Stimulated activated CD8-positive, alpha-beta memory T cell treated with anti-CD3 and anti-CD28 coated beads, Interleukin-4, amount 100 ng/mL, for 24 hours (primary cell): Measurements from ENCODE around the gene CITED2.
"Not testable (repeated sequence)": the region's sequence is repeated elsewhere in the genome, so short reads cannot be mapped to it uniquely, and the experiment has no call there.

Experiments used
- DNase-seq: peaks from one replicate; pipeline ENCODE4 v3.0.0-alpha.2; 2020; ENCODE audit warnings: low read depth

The CITED2 gene

DNA sequence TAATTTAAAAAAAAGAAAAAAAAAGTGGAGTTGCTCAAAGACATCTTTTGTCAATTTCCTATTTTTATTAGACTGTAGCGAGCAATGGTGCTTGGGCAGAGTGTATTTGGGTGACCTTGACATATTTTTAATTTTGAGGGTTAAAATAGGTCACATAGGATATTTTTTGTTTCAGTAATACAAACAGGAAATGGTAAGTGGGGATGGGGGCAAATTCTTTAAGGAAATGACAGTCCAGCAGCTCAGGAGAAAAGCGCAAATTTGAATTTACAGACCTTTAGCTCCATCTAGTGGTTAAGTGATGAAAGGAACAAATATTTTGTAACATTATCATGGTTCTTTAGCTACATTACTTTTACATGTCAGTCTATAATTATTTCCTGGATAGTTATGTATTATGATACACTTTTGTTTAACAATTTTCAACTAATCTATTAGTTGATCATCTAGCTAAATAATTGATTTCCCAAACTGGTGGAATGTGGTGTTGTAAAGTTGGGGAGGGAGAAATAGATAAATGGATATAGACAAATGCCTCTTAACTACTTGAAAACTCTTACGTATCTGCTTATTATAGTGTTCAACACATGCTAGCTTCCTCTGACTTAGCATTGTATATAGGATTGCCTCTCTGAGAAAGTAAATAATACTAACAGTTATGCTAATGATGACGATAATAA lies 10.0 kb downstream of the CITED2 start:
- DNase-seq = no peak

DNA sequence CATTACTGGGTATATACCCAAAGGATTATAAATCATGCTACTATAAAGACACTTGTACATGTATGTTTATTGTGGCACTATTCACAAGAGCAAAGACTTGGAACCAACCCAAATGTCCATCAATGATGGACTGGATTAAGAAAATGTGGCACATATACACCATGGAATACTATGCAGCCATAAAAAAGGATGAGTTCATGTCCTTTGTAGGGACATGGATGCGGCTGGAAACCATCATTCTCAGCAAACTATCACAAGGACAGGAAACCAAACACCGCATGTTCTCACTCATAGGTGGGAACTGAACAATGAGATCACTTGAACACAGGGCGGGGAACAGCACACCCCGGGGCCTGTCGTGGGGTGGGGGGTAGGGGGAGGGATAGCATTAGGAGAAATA lies 10.7 kb downstream of the CITED2 start:
- not testable (repeated sequence) for DNase-seq

DNA sequence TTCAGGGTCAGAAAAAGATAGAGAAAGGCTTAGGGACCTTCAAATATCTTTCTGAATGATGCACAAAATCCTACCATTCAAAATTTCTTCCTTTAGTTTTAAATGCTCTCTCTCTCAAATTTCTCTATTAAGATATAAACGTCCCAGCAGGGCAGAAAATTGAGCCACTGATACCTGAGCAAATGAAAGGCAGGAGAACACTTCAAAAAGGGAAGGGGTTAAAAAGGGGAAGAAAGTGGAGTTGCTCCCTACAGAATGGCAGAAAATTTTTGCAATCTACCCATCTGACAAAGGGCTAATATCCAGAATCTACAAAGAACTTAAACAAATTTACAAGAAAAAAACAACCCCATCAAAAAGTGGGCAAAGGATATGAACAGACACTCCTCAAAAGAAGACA lies 11.3 kb downstream of the CITED2 start:
- DNase-seq = not testable (repeated sequence)

- DNase-seq = no peak
Measured at GRCh38 chr6:139361211-139361610, 13.2 kb downstream of the CITED2 start.

DNA sequence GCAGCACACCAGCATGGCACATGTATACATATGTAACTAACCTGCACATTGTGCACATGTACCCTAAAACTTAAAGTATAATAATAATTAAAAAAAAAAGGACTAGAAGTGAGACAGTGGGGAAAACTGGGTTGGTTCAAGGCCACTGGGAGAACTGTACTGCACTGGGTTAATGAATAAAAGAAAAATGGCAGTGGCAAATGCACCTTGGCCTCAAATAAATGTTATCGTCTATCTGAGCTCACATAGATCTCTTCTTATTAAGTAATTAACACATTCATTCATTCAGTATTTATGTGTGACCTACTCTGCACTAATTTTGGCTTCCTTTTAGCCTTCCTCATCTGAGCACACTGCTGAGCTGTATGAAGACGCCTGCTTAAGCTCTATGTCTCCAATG lies 17.5 kb downstream of the CITED2 start:
- DNase-seq = no peak

DNA sequence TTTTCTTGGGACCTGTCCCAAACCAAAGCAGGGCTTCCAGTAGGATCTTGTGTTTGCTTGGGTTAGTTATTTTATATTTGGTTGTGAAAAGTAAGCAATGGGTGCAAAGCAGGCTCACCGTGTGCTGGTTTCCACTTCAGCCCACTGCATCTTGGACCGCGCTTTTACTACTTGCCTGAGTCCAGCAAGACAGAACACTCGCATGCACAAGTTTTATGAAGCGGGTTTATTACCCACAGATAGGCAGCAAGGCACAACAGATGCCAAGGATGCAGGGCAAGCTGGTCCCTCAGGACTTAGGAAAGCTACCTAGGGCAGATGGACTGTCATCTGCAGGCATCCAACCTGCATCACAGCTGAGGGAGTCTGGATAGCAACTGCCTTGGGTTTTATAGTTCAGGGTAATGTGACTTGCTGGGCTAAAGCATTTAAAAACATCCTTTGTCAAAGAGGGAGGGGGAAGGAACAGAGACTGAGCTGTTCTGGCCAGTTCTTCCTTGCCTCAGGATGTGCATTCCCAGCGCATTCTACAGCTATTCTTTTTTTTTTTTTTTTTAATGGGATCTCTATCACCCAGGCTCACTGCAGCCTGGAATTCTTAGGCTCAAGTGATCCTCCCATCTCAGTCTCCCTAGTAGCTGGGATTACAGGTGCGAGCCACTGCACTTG lies 18.5 kb downstream of the CITED2 start:
- DNase-seq = no peak

GRCh38 chr6:139355172-139355571 lies 19.3 kb downstream of the CITED2 start:
- no peak for DNase-seq

GRCh38 chr6:139354189-139354588 lies 20.3 kb downstream of the CITED2 start:
- DNase-seq = no peak

GRCh38 chr6:139349464-139350020 lies 24.9 kb downstream of the CITED2 start:
- no peak for DNase-seq

- DNase-seq = no peak
Measured at GRCh38 chr6:139346392-139346791, 28.1 kb downstream of the CITED2 start.

DNA sequence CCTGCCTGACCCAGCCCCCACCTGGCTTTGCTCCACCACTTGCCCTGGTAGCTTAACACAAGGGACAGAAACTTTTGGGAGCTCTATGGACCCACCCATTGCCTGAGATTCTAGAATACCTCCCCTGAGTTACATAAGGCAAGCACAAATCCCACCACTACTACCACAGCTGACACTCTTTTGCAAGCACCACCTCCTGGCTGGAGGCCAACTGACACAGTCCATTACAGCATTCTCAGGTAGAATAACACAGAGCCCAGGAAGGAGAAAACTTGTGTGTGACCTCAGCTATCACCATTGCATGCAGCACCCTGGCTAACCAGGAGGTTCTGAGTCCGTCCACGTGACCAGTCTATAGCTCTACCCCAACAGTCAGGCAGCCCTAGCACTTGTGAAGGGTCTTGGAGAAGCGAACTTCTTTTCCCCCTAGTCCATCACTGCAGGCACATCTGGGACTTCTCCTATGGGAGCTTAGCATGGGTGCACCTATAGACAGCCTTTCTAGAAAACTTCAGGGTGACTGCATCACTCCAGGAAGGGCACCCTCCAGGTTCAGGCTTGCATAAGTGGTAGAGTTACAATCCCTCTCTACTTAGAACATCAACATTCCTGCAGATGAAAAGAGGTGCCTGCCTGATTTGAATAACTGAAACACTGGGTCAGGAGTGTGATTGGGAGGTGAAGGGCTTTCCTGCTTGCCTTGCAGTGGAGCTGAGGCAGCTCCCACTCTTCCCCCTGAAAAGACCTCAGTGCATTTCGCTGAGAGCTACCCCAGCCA lies 30.1 kb downstream of the CITED2 start:
- no peak for DNase-seq

- no peak for DNase-seq
Measured at GRCh38 chr6:139343052-139343750, 31.2 kb downstream of the CITED2 start.

GRCh38 chr6:139341060-139341459 lies 33.4 kb downstream of the CITED2 start:
- DNase-seq = no peak

GRCh38 chr6:139338795-139339194 lies 35.7 kb downstream of the CITED2 start:
- no peak for DNase-seq

DNA sequence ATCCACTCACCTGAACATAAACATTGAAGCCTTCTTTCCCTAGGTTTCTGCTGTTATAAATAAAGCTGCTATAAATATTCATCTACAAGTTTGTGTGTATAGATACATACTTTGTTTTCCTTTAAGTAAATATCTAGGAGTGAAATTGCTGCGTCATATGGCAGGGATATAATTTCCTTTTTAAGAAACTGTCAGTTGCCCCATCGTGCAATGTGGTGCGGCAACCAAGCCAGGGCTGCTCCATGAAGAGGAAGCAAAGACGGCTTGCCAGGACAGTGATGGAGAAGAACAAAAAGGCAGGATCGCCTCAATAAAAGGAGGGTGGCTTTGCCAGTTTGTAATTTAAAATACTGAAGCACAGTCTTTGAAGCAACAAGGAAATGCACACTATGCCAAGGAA lies 36.6 kb downstream of the CITED2 start:
- DNase-seq = no peak

DNA sequence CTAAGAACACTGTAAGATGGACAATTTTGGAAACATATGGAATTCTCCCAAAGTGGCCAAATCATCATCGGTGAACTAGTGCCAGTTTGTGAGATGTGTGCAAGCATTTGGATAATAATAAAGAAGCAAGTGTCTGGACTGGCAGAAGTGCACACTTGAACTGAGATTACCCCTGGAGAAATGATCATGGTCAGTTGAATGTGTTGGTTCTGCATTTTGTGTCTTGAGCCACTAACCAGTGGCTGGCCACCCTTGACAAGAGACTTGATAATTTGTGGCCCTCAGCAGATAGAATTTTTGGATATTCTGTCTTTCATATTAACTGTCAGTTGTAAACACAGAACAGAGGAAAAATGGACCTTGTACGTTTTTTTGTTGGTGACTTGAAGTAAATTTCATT lies 37.4 kb downstream of the CITED2 start:
- DNase-seq = no peak

DNA sequence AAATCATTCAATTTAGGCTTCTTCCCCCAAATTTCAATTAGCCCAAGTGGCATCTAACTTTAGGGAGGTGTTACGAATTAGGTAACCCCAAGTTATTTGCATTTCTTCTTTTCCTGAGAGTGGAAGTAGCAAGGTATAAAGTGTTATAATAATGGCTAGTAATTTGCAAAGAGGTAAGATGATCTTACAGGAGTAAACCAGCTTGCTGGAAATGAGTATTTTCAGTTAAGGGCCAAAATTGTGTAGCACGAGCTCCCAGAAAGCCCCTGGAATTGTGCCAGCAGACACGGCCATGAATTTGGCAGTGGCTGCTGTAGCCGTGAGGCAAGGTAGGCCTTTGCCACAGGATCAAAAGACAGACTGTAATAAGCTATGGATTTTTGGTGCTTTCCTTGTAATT lies 38.0 kb downstream of the CITED2 start:
- DNase-seq = no peak

GRCh38 chr6:139335447-139336210 lies 38.8 kb downstream of the CITED2 start:
- DNase-seq = no peak

- DNase-seq = no peak
Measured at GRCh38 chr6:139334806-139335446, 39.5 kb downstream of the CITED2 start.

- DNase-seq = no peak
Measured at GRCh38 chr6:139330826-139331500, 43.5 kb downstream of the CITED2 start.
